Liver (tissue), 2 donors: ENCODE data around the gene CD244.

Experiments
- EGR1 ChIP-seq, 2 donors: IDR thresholded peaks; 2 replicates each; pipeline ENCODE4 v1.6.1; 2016 to 2018; ENCODE audit warnings: antibody characterized with exemption in 2 of 2, low read depth in 2 of 2
- REST ChIP-seq: IDR thresholded peaks from 2 replicates; pipeline ENCODE4 v1.6.1; 2016; ENCODE audit warnings: antibody characterized with exemption, mild to moderate bottlenecking
- donor health status: healthy.

GRCh38 chr1:160800645-160801408, 61.9 kb downstream of the CD244 start:
- TF ChIP-seq REST, result no peak
- no peak for TF ChIP-seq EGR1 (IDR thresholded peaks at IDR 0.05; ENCODE audit: low read depth in 2 of 2)
